K562 (cell line): ENCODE results near the gene ACTN4.
"Not testable (repeated sequence)": the region's sequence is repeated elsewhere in the genome, so short reads cannot be mapped to it uniquely, and the experiment has no call there.

Experiments
- ATF1 ChIP-seq, 2 experiments: fragments of 450-650 bp in 1 of 2; IDR thresholded peaks; 2 replicates each; pipeline ENCODE4 v1.6.1; 2016; ENCODE audit warnings: missing compliant biosample characterization in 1 of 2, missing genetic modification characterization in 1 of 2
- RBM22 ChIP-seq: fragments of 200-400 bp; formaldehyde crosslinking; IDR thresholded peaks from 2 replicates; pipeline ENCODE4 v1.6.1; 2018; ENCODE audit warnings: low read length, low read depth; ENCODE audit not compliant: poor library complexity, severe bottlenecking
- SRF ChIP-seq, 2 experiments: fragments of 250-450, 450-650 bp in 1 of 2; sonication (Bioruptor Pico) in 1 of 2; sonication (generic) in 1 of 2; formaldehyde crosslinking; IDR thresholded peaks; 2 replicates each; pipeline versions ENCODE4 v1.5.0 to v1.5.1; 2020 to 2022; ENCODE audit warnings: mild to moderate bottlenecking in 1 of 2, missing genetic modification reagents in 1 of 2
- TF ChIP-seq, protein P1 (sequence below): fragments of 250-450 bp; sonication (Bioruptor Pico); IDR thresholded peaks from 2 replicates; pipeline ENCODE4 v1.8.0; 2021; ENCODE audit warnings: moderate library complexity, mild to moderate bottlenecking, inconsistent platforms

DNA sequence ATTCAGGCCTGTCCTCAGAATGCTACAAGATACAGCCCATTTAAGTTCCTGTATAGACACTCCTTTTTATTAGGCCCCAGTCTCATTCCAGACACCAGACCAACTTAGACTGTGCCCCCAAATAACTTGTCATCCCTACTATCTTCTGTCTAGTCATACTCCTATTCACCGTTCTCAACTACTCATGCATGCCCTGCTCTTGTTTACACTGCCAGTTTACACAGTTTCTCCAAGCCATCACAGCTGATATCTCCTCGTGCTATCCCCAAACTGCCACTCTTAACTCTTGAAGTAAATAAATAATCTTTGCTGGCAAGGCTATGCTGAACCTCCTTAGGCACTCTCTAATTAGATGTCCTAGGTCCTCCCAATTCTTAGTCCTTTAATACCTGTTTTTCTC lies 106.7 kb downstream of the ACTN4 start:
- TF ChIP-seq SRF (CRISPR knock-in tag; IDR thresholded peaks at IDR 0.05); ATF1 (CRISPR knock-in tag; IDR thresholded peaks at IDR 0.05); ATF1 (tag; IDR thresholded peaks at IDR 0.05); RBM22: not testable (repeated sequence)
- TF ChIP-seq, protein P1, sequence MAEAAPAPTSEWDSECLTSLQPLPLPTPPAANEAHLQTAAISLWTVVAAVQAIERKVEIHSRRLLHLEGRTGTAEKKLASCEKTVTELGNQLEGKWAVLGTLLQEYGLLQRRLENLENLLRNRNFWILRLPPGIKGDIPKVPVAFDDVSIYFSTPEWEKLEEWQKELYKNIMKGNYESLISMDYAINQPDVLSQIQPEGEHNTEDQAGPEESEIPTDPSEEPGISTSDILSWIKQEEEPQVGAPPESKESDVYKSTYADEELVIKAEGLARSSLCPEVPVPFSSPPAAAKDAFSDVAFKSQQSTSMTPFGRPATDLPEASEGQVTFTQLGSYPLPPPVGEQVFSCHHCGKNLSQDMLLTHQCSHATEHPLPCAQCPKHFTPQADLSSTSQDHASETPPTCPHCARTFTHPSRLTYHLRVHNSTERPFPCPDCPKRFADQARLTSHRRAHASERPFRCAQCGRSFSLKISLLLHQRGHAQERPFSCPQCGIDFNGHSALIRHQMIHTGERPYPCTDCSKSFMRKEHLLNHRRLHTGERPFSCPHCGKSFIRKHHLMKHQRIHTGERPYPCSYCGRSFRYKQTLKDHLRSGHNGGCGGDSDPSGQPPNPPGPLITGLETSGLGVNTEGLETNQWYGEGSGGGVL = not testable (repeated sequence)
